ENCODE results near the gene ZNF614. TPM values are rescaled to one million over a fixed set of nuclear protein-coding genes. Genes with fewer than 3 reads are reported as not detected.
"Not testable (repeated sequence)": the region's sequence is repeated elsewhere in the genome, so short reads cannot be mapped to it uniquely, and the experiment has no call there.

Gene ZNF614
- 14.4 and 14.8 TPM in 2 replicates for total RNA-seq
- long read RNA-seq, full-length matches to known transcripts = 15 of 24 reads
- long read RNA-seq, partial matches to known transcripts = 2 of 24 reads
- long read RNA-seq, other reads (novel, unspliced or antisense) = 7 of 24 reads

DNA sequence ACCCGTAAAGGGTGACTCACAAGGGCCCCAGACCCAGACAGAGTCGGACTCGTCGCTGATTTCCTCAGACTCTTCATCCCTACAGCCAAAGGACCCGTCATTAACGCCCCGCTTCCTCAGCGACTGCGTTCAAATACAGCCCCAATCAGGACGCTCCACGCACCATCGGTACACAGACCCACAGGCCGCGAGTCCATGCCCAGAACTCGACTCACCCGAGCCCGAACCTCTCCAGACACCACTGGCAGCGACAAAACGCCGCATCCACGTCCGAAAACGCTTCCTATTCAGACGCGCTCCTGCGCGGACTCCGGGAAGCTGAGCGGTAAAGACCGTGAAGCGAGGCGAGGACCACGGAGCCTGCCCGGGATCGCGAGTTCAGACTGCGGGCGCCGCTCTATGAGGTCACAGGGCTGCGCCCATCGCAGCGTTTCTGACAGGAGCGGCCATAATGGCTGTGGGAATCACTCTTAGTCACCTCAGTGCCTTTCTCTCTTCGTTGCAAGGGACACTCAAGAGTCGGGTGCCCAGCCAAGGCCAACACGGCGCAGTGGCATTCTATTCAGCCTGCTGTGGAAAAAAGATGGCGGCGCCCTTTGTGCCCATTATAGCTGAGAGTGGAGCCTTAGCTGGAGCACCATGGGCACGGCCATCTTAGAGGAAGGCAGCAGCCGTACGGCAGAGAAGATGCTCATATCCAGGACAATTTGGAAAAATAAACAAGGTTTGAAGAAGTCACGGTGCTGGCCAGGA, at the start of gene ZNF614:
Gene ZNF614, minus strand, starts transcription at position 353 of the 753 bp plus-strand sequence. CDS start 2,634 bp downstream, outside the sequence.
- Mint-ChIP-seq H3K27ac (peak within 1 kb of the TSS; percentile 96), H3K4me1 (ENCODE audit: low read depth) (peaks cover 16% of the 10 kb centered on the region), H3K27me3 (no peaks in the 10 kb centered on the region), H3K36me3 (ENCODE audit: insufficient read depth) (peaks cover 64% of the 10 kb centered on the region), H3K4me3 (ENCODE audit: low read depth) (peak within 1 kb of the TSS; percentile 97), H3K9me3 (ENCODE audit: low read depth) (peaks cover 47% of the 10 kb centered on the region)
- DNase-seq (ENCODE audit: low spot score, unreplicated experiment) = peak; percentile 68
- no peak for TF ChIP-seq CTCF (IDR thresholded peaks at IDR 0.05; ENCODE audit: unreplicated experiment)

- DNase-seq (ENCODE audit: low spot score, unreplicated experiment) = no peak
- Mint-ChIP-seq H3K27ac (no peak overlapping the region), H3K9me3 (ENCODE audit: low read depth) (peaks cover 71% of the 10 kb centered on the region), H3K36me3 (ENCODE audit: insufficient read depth) (peaks cover 91% of the 10 kb centered on the region), H3K27me3 (no peaks in the 10 kb centered on the region), H3K4me1 (ENCODE audit: low read depth) (no peaks in the 10 kb centered on the region), H3K4me3 (ENCODE audit: low read depth) (no peak overlapping the region)
- TF ChIP-seq CTCF (IDR thresholded peaks at IDR 0.05; ENCODE audit: unreplicated experiment) = no peak
Measured at GRCh38 chr19:52070496-52070895, 42.3 kb upstream of the ZNF614 start.

DNA sequence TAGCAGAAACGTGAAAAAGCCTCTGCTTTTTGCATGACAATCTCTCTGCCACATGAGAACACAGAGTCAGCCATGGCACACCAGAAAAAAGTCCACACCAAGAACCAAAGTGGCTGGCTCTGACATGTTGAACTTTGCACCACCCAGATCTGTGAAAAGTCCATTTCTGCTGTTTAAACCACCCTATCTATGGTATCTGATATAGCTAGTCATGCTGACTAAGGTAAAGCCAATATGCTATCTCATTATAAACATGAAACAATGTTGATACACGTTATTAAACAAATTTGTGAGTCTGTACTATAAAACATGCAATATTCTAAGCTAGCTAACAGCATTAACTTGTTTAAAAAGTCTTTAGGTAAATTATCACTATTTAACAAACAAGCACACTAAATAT, 41.5 kb upstream of the ZNF614 start:
- Mint-ChIP-seq H3K27me3 (no peaks in the 10 kb centered on the region), H3K9me3 (ENCODE audit: low read depth) (peaks cover 68% of the 10 kb centered on the region), H3K4me1 (ENCODE audit: low read depth) (no peaks in the 10 kb centered on the region), H3K4me3 (ENCODE audit: low read depth) (no peak overlapping the region), H3K27ac (no peak overlapping the region), H3K36me3 (ENCODE audit: insufficient read depth) (peaks cover 91% of the 10 kb centered on the region)
- TF ChIP-seq CTCF (IDR thresholded peaks at IDR 0.05; ENCODE audit: unreplicated experiment) = no peak
- no peak for DNase-seq (ENCODE audit: low spot score, unreplicated experiment)

- no peak for DNase-seq (ENCODE audit: low spot score, unreplicated experiment)
- no peak for TF ChIP-seq CTCF (IDR thresholded peaks at IDR 0.05; ENCODE audit: unreplicated experiment)
- Mint-ChIP-seq H3K27ac (peak overlapping the region; percentile 23), H3K4me1 (ENCODE audit: low read depth) (no peaks in the 10 kb centered on the region), H3K36me3 (ENCODE audit: insufficient read depth) (peaks cover 87% of the 10 kb centered on the region), H3K4me3 (ENCODE audit: low read depth) (no peak overlapping the region), H3K9me3 (ENCODE audit: low read depth) (peaks cover 60% of the 10 kb centered on the region), H3K27me3 (no peaks in the 10 kb centered on the region)
Measured at GRCh38 chr19:52066258-52066863, 38.2 kb upstream of the ZNF614 start.

GRCh38 chr19:52065399-52065798, 37.2 kb upstream of the ZNF614 start:
- TF ChIP-seq CTCF (IDR thresholded peaks at IDR 0.05; ENCODE audit: unreplicated experiment) = no peak
- Mint-ChIP-seq H3K9me3 (ENCODE audit: low read depth) (peaks cover 59% of the 10 kb centered on the region), H3K4me1 (ENCODE audit: low read depth) (no peaks in the 10 kb centered on the region), H3K36me3 (ENCODE audit: insufficient read depth) (peaks cover 85% of the 10 kb centered on the region), H3K4me3 (ENCODE audit: low read depth) (no peak overlapping the region), H3K27ac (no peak overlapping the region), H3K27me3 (no peaks in the 10 kb centered on the region)
- DNase-seq (ENCODE audit: low spot score, unreplicated experiment) = no peak

DNA sequence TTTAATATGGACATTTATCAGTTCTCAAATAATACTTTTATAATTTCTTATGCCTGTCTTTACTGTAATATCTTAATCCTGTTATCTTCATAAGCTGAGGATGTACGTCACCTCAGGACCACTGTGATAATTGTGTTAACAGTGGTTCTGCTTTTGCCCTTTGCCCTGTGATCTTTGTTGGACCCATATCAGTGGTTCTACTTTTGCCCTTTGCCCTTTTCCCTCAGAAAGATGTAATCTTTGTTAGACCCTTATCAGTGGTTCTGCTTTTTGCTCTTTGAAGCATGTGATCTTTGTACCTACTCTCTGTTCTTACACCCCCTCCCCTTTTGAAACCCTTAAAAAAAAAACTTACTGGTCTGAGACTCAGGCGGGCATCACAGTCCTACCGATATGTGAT, 28.3 kb upstream of the ZNF614 start:
- H3K36me3 Mint-ChIP-seq (ENCODE audit: insufficient read depth) = peaks cover 64% of the 10 kb centered on the region

DNA sequence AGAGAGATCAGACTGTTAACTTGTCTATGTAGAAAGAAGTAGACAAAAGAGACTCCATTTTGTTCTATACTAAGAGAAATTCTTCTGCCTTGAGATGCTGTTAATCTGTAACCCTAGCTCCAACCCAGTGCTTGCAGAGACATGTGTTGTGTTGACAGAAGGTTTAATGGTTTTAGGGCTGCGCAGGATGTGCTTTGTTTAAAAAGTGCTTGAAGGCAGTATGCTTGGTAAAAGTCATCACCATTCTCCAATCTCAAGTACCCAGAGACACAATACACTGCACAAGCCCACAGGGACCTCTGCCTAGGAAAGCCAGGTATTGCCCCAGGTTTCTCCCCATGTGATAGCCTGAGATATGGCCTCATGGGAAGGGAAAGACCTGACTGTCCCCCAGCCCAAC, 23.6 kb upstream of the ZNF614 start:
- not testable (repeated sequence) for H3K27ac Mint-ChIP-seq; DNase-seq (ENCODE audit: low spot score, unreplicated experiment); H3K4me1 Mint-ChIP-seq (ENCODE audit: low read depth); H3K27me3 Mint-ChIP-seq; H3K4me3 Mint-ChIP-seq (ENCODE audit: low read depth)
- Mint-ChIP-seq H3K9me3 (ENCODE audit: low read depth) (peaks cover 55% of the 10 kb centered on the region), H3K36me3 (ENCODE audit: insufficient read depth) (peaks cover 52% of the 10 kb centered on the region)

More for the DNA sequence above, 28.3 kb upstream of the ZNF614 start:
- not testable (repeated sequence) for DNase-seq (ENCODE audit: low spot score, unreplicated experiment); H3K27me3 Mint-ChIP-seq; H3K4me3 Mint-ChIP-seq (ENCODE audit: low read depth); H3K4me1 Mint-ChIP-seq (ENCODE audit: low read depth); H3K27ac Mint-ChIP-seq
- H3K9me3 Mint-ChIP-seq (ENCODE audit: low read depth) = peaks cover 70% of the 10 kb centered on the region

Data from progenitor cell of endocrine pancreas (in vitro differentiated cells).